Right atrium auricular region (tissue), 2 donors: ENCODE measurements around the gene WNT9A. TPM values are rescaled to one million over a fixed set of nuclear protein-coding genes. Genes with fewer than 3 reads are reported as not detected.

Experiments used
- DNase-seq: peaks from one replicate; pipeline ENCODE4 v3.0.0-alpha.2; 2019; ENCODE audit warnings: low spot score
- H3K27ac ChIP-seq, 2 donors: fragments of 200-600 bp; sonication (generic); 1 replicate in 1 of 2; 2 replicates in 1 of 2; pipeline ENCODE4 v1.5.1; 2016 to 2019
- H3K27me3 ChIP-seq, 2 donors: fragments of 200-600 bp; sonication (generic); one replicate each; pipeline versions ENCODE4 v1.5.1 to v1.6.0; 2017 to 2019
- H3K36me3 ChIP-seq: fragments of 200-600 bp; sonication (generic); one replicate; pipeline ENCODE4 v1.5.1; 2016
- H3K4me1 ChIP-seq, 2 donors: fragments of 200-600 bp; sonication (generic); one replicate each; pipeline versions ENCODE4 v1.5.1 to v1.6.0; 2017 to 2019
- H3K4me3 ChIP-seq, 2 donors: fragments of 200-600 bp; sonication (generic); 1 replicate in 1 of 2; 2 replicates in 1 of 2; pipeline ENCODE4 v1.5.1; 2017 to 2019; ENCODE audit warnings: mild to moderate bottlenecking in 1 of 2, moderate library complexity in 1 of 2
- H3K9me3 ChIP-seq, 2 donors: fragments of 200-600 bp; sonication (generic); one replicate each; pipeline ENCODE4 v1.5.1; 2019
- CTCF ChIP-seq, 2 donors: fragments of 200-600 bp; sonication (generic); IDR thresholded peaks; one replicate each; pipeline ENCODE4 v1.5.1; 2019; ENCODE audit warnings: antibody characterized with exemption in 2 of 2
- total RNA-seq, 2 donors: library from RNA; depleted of rRNA; stranded (reverse); fragments of >200 nt; gene quantifications; one replicate each; pipeline ENCODE4 v1.1.0, GENCODE V29; 2016

Gene WNT9A
- total RNA-seq, 2 donors from 2014 or later, result 0.78 to 2.2 TPM

GRCh38 chr1:227891223-227891954 lies 56.3 kb downstream of the WNT9A start:
- Histone ChIP-seq H3K4me1 (peaks cover 0 to 13% of the 10 kb centered on the region in 2 donors), H3K27me3 (no peaks in the 10 kb centered on the region), H3K27ac (no peak overlapping the region), H3K9me3 (no peaks in the 10 kb centered on the region), H3K4me3 (no peak overlapping the region), H3K36me3 (no peaks in the 10 kb centered on the region)
- DNase-seq, result peak; percentile 52
- TF ChIP-seq CTCF (IDR thresholded peaks at IDR 0.05), result no peak

- Histone ChIP-seq H3K4me1 (peaks cover 0 to 20% of the 10 kb centered on the region in 2 donors), H3K36me3 (no peaks in the 10 kb centered on the region), H3K27me3 (no peaks in the 10 kb centered on the region), H3K4me3 (no peak overlapping the region), H3K9me3 (no peaks in the 10 kb centered on the region), H3K27ac (no peak overlapping the region)
- TF ChIP-seq CTCF (IDR thresholded peaks at IDR 0.05), result no peak
- DNase-seq, result peak; percentile 55
Measured at GRCh38 chr1:227890451-227891222, 57.1 kb downstream of the WNT9A start.

GRCh38 chr1:227889863-227890405 lies 57.8 kb downstream of the WNT9A start:
- Histone ChIP-seq H3K4me1 (peaks cover 0 to 27% of the 10 kb centered on the region in 2 donors), H3K4me3 (no peak overlapping the region), H3K36me3 (no peaks in the 10 kb centered on the region), H3K9me3 (no peaks in the 10 kb centered on the region), H3K27ac (no peak overlapping the region), H3K27me3 (no peaks in the 10 kb centered on the region)
- DNase-seq, result peak; percentile 58
- no peak for TF ChIP-seq CTCF (IDR thresholded peaks at IDR 0.05)

- peak; percentile 58 for DNase-seq
- no peaks in the 10 kb centered on the region for H3K36me3 ChIP-seq
- no peaks in the 10 kb centered on the region for H3K9me3 ChIP-seq
- TF ChIP-seq CTCF (IDR thresholded peaks at IDR 0.05), result no peak
- H3K27ac ChIP-seq, result no peak overlapping the region
- no peak overlapping the region for H3K4me3 ChIP-seq
- H3K27me3 ChIP-seq, result no peaks in the 10 kb centered on the region
- H3K4me1 ChIP-seq, result peaks cover 0 to 27% of the 10 kb centered on the region in 2 donors
Measured at GRCh38 chr1:227889047-227889862, 58.5 kb downstream of the WNT9A start.

- H3K27me3 ChIP-seq, result no peaks in the 10 kb centered on the region
- peak overlapping the region in 1 of 2 donors; percentile 90 for H3K27ac ChIP-seq
- H3K4me3 ChIP-seq, result no peak overlapping the region
- peaks cover 0 to 27% of the 10 kb centered on the region in 2 donors for H3K4me1 ChIP-seq
- H3K36me3 ChIP-seq, result no peaks in the 10 kb centered on the region
- TF ChIP-seq CTCF (IDR thresholded peaks at IDR 0.05), result no peak
- peak; percentile 53 for DNase-seq
- H3K9me3 ChIP-seq, result no peaks in the 10 kb centered on the region
Measured at GRCh38 chr1:227888404-227889046, 59.2 kb downstream of the WNT9A start.
